SW 1271 (cell line): ENCODE data around the gene NDUFS1.
"Not testable (repeated sequence)": the region's sequence is repeated elsewhere in the genome, so short reads cannot be mapped to it uniquely, and the experiment has no call there.

Experiments
- DNase-seq, 2 experiments: peaks; one replicate each; lab custom pipeline; 2025; lab: John Stamatoyannopoulos, UW

Gene NDUFS1

DNA sequence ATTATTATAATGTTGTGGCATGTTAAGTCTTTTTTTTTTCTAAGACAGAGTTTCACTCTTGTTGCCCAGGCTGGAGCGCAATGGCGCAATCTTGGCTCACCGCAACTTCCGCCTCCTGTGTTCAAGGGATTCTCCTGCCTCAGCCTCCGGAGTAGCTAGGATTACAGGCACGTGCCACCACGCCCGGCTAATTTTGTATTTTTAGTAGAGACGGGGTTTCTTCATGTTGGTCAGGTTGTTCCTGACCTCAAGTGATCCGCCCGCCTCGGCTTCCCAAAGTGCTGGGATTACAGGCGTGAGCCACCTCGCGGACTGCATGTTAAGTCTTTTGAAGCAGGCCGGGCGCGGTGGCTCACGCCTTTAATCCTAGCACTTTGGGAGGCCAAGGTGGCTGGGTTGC is 60.4 kb downstream of the NDUFS1 start:
- not testable (repeated sequence) for DNase-seq

DNA sequence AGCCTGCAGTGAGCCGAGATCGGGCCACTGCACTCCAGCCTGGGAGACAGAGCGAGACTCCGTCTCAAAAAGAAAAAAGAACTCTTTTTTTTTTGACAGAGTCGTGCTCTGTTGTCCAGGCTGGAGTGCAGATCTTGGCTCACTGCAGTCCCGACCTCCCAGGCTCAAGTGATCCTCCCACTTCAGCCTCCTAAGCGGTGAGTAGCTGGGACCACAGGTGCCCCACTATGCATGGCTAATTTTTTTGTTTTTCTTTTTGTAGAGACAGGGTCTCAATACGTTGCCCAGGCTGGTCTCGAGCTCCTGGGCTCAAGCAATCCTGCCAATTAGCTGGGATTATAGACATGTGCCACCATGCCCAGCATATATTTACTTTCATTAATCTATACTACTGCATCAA is 60.8 kb downstream of the NDUFS1 start:
- no peak for DNase-seq

DNA sequence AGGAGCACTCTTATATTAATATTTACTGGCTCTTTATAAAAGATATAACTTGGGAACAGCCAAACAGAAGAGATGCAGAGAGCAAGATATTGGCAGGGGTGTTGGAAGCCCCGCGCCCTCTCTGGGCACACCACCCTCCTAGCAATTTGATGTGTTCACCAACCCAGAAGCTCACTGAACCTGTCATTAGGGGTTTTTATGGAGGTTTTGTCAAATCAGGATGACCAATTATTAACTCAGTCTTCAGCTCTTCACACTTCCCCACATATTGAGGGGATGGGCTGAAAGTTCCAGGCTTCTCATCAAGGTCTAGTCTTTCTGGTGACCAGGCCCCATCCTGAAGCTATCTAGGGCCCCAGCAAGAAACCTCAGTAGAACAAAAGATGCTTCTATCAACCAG is 62.4 kb downstream of the NDUFS1 start:
- no peak for DNase-seq

DNA sequence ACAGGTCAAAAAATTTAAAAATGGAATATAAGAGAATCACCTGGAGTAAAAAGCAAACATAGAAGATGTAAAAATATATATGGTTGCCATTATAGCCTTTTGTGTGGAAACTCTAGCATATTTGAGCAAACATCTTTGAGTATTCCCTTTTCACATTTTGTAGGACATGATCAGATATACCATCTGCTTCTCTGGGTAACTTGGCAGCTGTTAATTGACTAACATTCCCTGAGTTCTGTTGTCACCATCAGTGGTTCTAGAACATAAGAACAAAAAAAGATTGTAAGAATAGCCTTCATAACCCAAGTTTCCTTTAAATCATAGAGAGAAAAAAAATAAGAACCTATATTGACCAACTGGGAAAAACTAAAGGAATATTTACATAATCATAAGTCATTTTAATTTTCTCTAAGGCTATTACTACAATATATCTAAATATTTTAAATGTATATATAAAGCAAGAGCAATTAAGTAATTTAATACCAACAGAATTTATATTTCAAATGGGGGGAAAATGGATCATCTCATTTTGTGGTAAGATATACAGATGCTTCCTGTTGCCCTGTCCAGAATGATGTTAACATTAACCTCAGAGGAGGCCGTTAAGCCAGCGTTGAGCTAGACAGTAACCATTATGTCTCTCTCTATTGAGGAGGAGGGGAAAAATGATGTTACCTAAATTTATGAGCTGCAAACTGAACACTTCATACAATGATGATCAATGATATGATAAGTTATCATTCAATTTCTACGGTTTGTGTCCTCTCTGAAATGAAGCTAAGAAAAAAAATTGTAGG is 63.5 kb downstream of the NDUFS1 start:
- DNase-seq: no peak

DNA sequence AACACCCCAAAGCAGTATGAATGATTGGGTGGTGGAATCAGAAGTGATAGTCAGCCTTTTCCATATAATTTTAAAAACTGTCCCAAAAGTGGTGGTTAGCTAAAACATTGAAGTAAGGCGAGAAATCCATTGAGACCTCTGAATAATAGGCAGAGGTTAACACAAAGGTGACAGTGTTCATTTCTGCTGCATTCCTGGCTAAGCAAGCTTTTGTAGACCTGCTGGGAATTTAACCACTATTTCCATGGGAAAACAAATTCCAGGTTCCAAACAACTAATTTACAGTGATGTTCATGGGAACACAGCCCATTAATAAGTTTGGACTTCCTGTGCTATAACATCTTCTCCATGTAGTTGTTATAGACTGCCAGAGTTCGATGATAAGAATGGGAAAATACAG is 66.9 kb downstream of the NDUFS1 start:
- no peak for DNase-seq

DNA sequence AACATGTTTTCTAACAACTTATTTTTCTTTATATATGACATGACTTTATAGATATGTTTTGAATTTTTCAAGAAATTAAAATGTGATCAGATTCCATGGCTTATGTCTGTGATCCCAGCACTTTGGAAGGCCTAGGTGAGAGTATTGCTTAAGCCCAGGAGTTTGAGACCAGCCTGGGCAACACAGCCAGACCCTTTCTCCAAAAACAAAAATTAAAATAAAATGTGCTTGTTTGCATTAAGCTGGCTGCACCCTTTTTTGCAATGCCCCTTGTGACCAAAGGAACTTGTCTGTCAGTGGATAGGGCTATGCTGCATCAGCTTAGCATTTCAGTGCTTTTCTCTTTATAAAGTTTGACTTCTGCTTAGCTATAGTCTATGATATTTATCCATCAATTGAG is 71.0 kb downstream of the NDUFS1 start:
- DNase-seq: no peak

DNA sequence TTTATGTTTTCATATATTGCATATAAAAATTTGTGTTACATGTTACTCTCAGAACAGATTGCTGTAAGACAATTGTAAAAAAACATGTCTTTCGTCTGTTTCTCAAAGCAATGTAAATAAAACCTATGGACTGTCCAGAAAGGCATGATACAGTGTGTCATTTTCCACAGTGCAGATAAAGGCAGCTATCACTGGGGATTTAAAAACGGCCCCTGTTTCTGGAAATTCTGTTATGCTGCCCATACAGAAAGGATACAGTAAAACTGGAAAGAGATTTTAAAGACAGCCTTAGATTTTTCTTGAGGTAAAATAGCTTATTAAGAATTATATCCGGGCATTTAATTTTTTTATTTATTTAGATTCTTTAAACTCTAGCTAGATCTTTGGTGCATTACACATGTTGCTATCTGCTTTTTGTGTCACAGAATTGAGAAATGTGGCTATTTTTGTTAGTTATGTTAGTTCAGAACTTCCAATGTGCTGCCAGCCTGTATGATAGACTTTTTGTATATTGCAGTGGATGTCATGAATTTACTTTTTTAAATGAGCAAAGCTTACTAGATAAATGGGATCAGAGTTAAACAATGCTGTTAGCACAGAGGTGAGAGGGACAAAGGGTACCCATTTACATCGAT is 72.4 kb downstream of the NDUFS1 start:
- no peak for DNase-seq

DNA sequence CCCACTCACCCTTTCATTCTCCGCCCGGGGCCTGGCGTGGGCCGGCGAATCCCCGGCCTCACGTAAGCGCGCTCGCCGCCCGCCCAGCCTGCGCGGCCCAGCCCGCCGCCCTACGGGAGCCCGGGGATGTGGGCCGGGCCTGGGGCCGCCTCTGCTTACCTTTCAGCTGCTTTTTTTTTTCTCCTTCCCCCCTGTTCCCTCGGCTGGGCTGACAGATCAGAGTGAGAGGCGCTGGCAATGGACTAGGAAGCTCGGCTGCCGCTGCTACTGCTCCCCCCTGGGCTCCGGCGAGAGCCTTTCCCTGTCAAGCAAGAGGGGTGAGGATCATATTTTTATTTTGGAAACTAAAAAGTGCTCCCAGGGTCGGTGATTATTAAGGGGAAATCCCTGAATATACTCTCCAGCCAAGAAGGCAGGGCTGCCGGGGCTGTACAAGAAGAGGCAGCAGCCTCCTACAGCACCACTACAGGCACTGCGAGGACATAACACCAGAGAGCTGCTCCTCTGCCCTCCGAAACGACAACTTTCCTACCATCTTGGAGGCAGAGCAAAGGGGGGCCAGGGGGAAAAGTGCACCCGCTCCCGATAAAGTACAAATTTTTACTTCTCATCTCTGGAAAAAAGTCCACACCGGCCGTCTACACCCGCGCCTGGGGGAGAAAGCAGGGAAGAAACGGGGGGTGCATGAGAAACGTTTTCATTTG is 73.3 kb downstream of the NDUFS1 start, which contains the start of gene INO80D:
Gene INO80D (minus strand): TSS at position 433 of the 704 bp plus-strand sequence. CDS start 23,158 bp downstream, outside the sequence.
- DNase-seq: peak; percentile 59 to 90

DNA sequence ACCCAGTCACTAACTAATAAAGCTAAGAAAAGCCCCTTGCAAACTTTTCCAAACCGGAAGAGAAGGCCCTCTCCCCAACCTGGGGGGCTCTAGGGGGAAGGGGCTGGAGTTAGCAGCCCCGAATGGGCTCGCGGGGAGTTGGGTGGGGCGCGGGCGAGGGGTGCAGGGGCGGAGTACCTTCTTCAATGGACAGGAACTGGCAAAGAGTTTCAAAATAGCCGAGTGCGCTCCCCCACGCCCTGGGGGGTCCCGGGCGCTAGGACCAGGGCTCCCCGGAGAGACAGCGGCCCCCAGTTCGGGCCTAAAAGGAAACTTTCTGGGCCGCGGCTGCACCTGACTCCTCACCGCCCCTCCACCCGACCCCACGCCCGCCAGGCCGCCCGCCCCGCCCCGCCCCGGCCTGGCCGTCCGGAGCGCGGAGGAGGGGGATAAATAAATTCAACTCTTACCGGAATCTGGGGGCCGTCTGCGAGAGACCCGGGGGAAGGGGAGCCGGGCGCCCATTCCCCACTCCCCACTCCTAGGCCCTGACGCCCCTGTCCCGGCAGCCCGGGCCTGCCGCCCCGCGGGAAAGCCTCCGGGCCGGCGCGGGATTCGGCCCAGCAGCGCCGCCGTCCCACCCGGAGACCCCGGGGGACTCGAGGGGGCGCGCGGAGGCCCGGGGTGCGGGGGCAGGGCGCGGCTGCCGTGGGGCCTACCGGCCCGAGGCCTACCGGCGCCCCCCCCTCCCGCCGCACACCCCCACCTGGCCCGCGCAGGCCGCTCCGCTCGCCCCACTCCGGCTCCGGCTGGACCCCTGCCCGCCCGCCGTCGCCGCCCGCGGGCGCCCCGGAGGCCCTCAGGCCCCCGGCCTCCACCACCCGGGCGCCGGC is 74.1 kb downstream of the NDUFS1 start:
- DNase-seq: no peak

DNA sequence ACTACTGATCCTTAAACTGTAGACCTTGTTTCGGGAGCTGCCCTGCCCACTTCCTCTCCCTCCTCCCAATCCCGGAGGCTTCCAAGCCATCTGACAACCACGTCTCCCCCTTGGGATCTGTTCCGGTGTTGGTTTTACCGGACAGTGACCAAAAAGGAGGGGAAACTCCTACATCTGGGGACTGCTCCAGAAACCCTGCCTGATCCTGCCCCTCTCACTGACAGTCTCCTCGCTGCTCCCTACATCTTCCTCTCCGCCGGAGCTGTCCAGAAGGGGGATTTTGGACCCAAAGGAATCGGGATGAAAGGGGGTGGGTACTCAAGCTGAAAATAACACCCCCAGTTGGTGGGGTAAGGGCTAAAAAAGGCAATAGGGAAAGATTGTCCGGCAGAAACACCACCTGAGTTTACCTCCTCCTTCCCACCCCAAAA is 74.8 kb downstream of the NDUFS1 start:
- peak; percentile 57 to 77 for DNase-seq

DNA sequence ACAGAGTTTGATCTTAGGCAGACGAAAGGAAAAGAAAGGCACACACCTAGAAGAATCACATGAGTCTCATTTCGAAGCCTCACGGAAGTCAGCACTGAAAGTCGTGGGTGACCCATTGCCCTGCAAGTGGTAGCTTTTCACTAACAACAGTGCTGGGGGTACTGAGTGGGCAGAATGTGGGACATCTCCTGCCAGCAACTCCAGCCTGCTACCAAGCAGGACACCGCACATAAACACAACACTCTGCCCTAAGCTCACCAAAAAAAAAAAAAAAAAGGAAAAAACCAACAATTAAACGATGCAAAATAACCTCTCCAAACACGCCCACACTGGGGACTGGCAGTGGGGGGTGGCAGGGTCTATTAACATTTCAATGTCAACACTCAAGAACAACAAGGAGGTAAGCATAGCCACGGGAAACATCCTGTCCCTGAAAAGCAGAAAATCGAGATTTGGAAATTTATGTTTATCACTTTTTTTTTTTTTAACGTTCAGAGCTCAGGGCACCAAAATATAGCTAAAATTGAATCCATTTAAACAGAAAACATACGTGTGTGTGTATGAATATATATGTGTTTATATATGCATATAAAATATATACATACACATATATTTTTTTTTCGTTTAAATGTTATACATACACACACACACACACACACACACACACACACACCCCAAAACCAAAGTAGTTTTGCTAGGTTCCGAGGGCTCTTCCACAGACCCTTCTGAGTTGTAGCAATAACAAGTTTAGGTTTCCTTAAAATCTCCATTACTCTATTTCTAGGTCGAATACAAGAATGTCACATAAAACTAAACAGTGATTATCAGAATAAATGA is 75.4 kb downstream of the NDUFS1 start:
- DNase-seq: no peak

DNA sequence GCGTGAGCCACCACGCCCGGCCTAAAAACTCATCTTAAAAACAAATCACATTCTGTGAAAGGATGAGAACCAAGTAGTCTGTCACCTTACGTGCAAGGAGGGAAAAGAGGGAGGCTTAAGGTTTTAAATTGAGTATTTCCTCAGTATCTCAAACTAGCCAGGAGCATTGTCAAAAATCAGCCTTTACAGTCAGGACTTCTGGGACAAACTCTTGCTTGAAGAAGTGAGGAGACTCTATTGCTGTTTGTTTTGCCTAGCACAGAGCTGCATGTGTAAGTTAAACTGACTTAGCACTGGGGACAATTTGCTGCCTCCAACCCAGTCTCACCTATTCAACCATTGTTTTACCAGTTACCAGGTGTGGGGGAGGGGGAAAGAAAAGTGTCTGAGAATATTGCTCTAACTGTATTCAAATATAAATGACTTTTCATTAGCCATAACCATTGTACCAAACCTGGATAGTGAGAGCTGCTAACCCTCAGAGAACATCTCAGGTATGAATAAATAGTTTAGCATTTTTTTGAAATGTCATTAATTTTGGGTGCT is 76.9 kb downstream of the NDUFS1 start:
- DNase-seq: no peak

DNA sequence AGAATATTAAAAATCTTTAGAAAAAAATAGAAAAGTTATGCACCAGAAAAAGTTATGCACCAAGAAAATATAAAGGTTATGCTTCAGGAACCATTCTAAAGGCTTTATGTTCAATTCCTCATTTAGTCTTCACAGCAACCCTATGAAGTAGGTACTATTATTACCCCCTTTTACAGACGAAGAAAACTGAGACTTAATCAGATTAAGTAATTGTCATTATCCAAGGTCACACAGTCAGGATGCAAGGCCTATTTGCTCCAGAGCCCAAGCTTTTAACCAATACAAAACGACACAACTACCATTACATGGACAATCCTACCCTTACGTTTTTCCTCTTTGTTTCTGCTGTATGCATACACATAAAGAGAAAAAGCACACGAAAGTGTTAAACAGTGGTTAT is 78.3 kb downstream of the NDUFS1 start:
- DNase-seq: no peak

DNA sequence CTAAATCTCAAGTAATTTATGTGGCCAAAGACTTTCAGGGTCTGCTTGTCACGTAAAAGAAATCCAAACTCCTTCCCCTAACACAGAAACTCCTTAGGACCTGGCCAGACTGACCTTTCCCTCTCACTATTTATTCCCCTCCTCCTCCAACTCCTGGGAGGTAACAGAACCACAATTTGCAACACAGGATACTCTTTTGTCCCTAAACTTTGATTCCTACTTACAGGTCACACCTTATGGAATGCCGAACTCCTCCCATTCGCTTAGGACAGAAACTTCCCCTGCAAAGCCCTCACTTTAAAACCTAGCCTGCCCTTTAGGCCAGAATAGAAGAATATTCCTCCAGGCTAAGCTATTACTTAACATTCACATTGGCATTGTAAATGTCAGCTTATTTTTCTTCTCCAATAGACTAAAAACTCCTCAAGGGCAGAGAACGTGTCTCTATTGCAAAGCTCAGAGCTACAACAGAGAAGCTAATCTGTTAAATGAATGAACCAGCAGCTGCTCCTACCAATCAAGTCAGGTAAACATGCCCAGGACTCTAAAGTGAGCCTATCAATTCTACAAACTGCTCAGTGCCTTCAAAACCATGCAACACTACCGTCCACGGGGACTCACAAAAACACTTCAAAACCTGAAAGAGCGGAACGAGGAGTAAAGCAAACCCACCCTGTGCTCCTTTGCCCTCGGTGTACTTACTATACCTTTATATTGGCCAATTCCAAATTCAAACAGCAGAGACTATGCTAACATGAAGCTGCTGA is 79.4 kb downstream of the NDUFS1 start:
- no peak for DNase-seq

DNA sequence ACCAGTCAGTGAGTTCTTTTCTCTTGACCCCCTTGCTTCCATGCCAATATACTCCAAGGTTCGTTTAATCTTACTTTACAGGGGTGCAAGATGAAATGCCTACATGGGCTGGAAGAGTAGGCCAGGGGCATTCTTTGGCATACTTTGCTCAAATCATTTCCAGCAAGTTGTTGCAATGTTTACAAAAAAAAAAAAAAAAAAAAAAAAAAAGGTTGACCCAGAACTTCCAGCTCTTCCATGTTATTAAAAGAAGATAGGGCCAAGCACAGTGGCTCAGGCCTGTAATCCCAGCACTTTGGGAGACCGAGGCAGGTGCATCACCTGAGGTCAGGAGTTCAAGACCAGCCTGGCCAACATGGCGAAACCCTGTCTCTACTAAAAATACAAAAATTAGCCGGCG is 81.4 kb downstream of the NDUFS1 start:
- not testable (repeated sequence) for DNase-seq

DNA sequence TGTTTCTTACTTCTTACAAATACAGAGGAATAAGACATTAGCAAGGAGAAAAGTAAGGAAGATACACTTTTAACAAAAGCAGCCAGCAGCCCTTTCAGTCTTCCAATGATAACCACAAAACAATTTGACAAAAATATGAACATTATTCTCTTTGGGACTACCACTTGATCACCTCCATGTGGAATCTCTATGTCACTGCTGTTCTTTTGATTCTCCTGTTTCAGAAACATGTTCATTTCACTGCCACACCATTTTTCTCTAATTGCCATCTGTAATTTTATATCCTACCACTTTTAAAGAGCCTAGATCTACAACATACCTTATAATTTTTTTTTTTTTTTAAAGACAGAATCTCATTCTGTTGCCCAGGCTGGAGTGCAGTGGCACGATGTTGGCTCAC is 84.1 kb downstream of the NDUFS1 start:
- peak in 1 of 2 experiments; percentile 9 for DNase-seq

DNA sequence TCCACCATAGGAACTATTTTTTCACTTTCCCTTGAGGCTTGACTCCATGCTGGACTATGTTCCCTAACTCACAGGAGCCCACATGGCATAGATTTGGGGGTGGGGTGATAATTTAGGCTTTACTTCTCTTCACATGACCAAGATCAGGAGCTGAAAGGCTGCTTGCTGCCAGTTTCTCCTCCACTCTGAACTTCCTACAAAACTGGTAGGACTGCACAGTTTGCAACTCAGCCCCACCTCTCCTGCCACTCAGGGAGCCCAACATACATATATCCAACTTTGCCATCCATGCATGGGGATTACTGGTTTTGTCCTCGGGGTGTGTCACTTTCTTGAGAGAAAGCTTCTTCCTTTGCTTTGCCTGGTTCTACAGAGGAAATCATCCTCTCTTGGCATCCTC is 87.4 kb downstream of the NDUFS1 start:
- DNase-seq: no peak

DNA sequence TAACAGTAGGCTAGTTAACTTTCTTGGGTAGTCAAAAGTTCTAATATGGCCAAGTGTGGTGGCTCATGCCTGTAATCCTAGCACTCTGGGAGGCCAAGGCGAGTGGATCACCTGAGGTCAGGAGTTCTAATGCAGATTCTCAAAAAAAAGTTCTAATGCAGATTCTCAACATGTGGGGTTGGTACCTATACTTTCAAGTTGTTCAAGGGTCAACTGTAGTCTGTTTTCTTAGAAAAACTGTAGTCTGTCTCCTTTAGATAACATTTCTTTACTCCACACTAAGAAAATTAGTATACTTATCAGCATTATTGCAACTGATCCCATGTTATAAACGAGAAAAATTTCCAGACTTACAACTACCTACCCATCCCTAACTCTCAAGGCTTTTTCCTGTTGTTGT is 89.8 kb downstream of the NDUFS1 start:
- no peak for DNase-seq

DNA sequence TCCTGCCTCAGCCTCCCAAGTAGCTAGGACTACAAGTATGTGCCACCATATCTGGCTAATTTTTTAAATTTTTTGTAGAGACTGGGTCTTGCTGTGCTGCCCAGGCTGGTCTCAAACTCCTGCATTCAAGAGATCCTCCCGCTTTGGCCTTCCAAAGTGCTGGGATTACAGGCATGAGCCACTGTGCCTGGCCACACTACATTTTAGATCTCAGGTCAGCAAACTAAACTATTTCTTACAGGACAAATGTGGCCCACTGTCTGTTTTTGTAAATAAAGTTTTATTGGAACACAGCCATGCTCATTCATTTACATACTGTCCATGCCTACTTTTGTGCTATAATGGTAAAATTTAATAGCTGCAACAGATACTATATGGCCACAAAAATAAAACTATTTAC is 91.0 kb downstream of the NDUFS1 start:
- DNase-seq: no peak
